ENCODE measurements around the gene SESTD1. TPM values are rescaled to one million over a fixed set of nuclear protein-coding genes. Genes with fewer than 3 reads are reported as not detected.
"Not testable (repeated sequence)": the region's sequence is repeated elsewhere in the genome, so short reads cannot be mapped to it uniquely, and the experiment has no call there.

Gene SESTD1
- total and polyA plus RNA-seq, 2 donors: 41.1 to 81.0 TPM

GRCh38 chr2:179071810-179072355 lies 192.7 kb downstream of the SESTD1 start:
- Histone ChIP-seq H3K4me1 (ENCODE audit: insufficient read depth) (no peaks in the 10 kb centered on the region), H3K4me3 (ENCODE audit: low read depth, low read length) (no peak overlapping the region), H3K27ac (ENCODE audit: low read depth) (no peak overlapping the region), H3K36me3 (ENCODE audit: insufficient read depth) (no peaks in the 10 kb centered on the region)
- no peak for DNase-seq (ENCODE audit: extremely low spot score)
- 86% methylated on average over 3 of the region's 3 CpGs for WGBS

GRCh38 chr2:179070895-179071294 lies 193.7 kb downstream of the SESTD1 start:
- H3K27ac ChIP-seq (ENCODE audit: low read depth): no peak overlapping the region
- WGBS: 68% methylated on average over 2 of the region's 2 CpGs

DNA sequence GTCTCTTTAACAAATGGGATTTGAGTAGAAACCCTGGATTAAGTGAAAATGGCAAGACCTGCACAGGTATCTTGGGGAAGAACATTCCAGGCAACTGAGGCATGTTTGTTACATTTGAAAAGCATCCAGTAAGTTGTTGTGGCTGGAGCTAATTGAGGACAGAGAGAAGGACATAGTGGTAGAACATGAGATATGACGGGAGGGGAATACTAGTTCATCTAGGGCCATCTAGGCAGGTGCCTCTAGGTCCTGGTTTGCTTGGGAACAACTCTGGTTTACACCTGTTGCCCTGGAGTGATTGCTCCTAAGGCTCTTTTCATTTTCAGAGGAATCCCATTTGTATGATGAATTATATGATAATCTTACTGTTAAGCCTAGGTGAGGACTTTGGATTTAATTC lies 194.9 kb downstream of the SESTD1 start:
- Histone ChIP-seq H3K4me3 (ENCODE audit: low read depth, low read length) (no peak overlapping the region), H3K36me3 (ENCODE audit: insufficient read depth) (no peaks in the 10 kb centered on the region), H3K27ac (ENCODE audit: low read depth) (no peak overlapping the region), H3K4me1 (ENCODE audit: insufficient read depth) (no peaks in the 10 kb centered on the region)
- no peak for DNase-seq (ENCODE audit: extremely low spot score)
- 49% methylated on average over 1 of the region's 1 CpG for WGBS

More at GRCh38 chr2:179070895-179071294, 193.7 kb downstream of the SESTD1 start:
- no peak for DNase-seq (ENCODE audit: extremely low spot score)
- Histone ChIP-seq H3K4me3 (ENCODE audit: low read depth, low read length) (no peak overlapping the region), H3K36me3 (ENCODE audit: insufficient read depth) (no peaks in the 10 kb centered on the region), H3K4me1 (ENCODE audit: insufficient read depth) (no peaks in the 10 kb centered on the region)

DNA sequence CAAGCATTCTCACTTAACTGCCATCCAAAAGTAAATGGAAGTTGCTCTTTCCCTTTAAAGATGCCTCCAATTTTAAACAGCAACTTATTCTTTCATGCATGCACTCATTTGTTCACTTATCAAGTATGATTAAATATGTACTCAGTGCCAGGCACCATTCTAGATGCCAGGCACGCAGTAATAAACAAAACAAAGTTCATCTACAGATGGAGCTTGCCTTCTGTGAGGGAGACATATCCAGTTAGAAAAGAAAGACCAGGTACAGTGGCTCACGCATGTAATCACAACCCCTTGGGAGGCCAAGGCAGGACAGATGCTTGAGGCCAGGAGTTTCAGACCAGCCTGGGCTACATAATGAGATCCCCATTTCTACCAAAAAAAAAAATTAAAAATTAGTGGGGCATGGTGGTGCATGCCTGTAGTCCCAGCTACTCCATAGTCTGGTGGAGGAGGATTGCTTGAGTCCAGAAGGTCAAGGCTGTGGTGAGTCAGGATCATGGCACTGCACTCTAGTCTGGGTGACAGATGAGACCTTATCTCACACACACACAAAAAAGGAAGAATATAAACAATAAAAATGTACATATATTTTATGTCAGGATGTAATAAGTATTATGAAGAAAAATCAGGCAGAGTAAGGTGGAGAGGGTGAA lies 195.5 kb downstream of the SESTD1 start:
- Histone ChIP-seq H3K27ac (ENCODE audit: low read depth) (no peak overlapping the region), H3K4me3 (ENCODE audit: low read depth, low read length) (no peak overlapping the region), H3K4me1 (ENCODE audit: insufficient read depth) (no peaks in the 10 kb centered on the region), H3K36me3 (ENCODE audit: insufficient read depth) (no peaks in the 10 kb centered on the region)
- WGBS: 84% methylated on average over 2 of the region's 2 CpGs
- no peak for DNase-seq (ENCODE audit: extremely low spot score)

GRCh38 chr2:179059026-179059700 lies 205.5 kb downstream of the SESTD1 start:
- Histone ChIP-seq H3K36me3 (ENCODE audit: insufficient read depth) (no peaks in the 10 kb centered on the region), H3K4me3 (ENCODE audit: low read depth, low read length) (no peak overlapping the region), H3K27ac (ENCODE audit: low read depth) (no peak overlapping the region), H3K4me1 (ENCODE audit: insufficient read depth) (no peaks in the 10 kb centered on the region)
- no peak for DNase-seq (ENCODE audit: extremely low spot score)
- 88% methylated on average over 2 of the region's 2 CpGs for WGBS

GRCh38 chr2:179057737-179058136 lies 206.9 kb downstream of the SESTD1 start:
- no peak for DNase-seq (ENCODE audit: extremely low spot score)
- 78% methylated on average over 5 of the region's 5 CpGs for WGBS
- H3K27ac ChIP-seq (ENCODE audit: low read depth): no peak overlapping the region
- no peaks in the 10 kb centered on the region for H3K4me1 ChIP-seq (ENCODE audit: insufficient read depth)
- H3K4me3 ChIP-seq (ENCODE audit: low read depth, low read length): no peak overlapping the region
- no peaks in the 10 kb centered on the region for H3K36me3 ChIP-seq (ENCODE audit: insufficient read depth)

- H3K36me3 ChIP-seq (ENCODE audit: insufficient read depth); H3K27ac ChIP-seq (ENCODE audit: low read depth); H3K4me1 ChIP-seq (ENCODE audit: insufficient read depth); DNase-seq (ENCODE audit: extremely low spot score); H3K4me3 ChIP-seq (ENCODE audit: low read depth, low read length): not testable (repeated sequence)
- 84% methylated on average over 3 of the region's 3 CpGs for WGBS
Measured at GRCh38 chr2:179053568-179053967, 211.1 kb downstream of the SESTD1 start.

Other genes starting within 250 kb of the SESTD1 start
- gene CCDC141, start 214.7 kb downstream of the SESTD1 start, total RNA-seq: 18.0 TPM
- 0.20 TPM for gene CCDC141, start 214.7 kb downstream of the SESTD1 start, polyA plus RNA-seq

Measured in urinary bladder (tissue), 4 donors.